PC-9 (cell line): ENCODE results near the gene ANKRD33B. TPM values are rescaled to one million over a fixed set of nuclear protein-coding genes. Genes with fewer than 3 reads are reported as not detected.

Experiments used
- BruUV-seq: library from RNA; stranded (reverse); fragments of 400-500 nt; replicated peaks from 2 replicates; lab custom pipeline; 2021; lab: Mats Ljungman, UMichigan
- CTCF ChIA-PET: fragments of 300-600 bp; sonication (Branson Sonifier 250); formaldehyde crosslinking; loops from one replicate; lab custom pipeline; 2022; ENCODE audit warnings: antibody characterized with exemption; lab: Charles Lee
- POLR2A ChIA-PET: fragments of 300-600 bp; sonication (Branson Sonifier 250); formaldehyde crosslinking; loops from one replicate; lab custom pipeline; 2022; ENCODE audit warnings: antibody characterized with exemption; ENCODE audit not compliant: unreplicated experiment; lab: Charles Lee
- DNase-seq, 2 experiments: peaks; one replicate each; pipeline versions ENCODE4 v3.0.0 to v3.0.0-alpha.2; 2015 to 2022; ENCODE audit warnings: mixed read lengths in 1 of 2
- H2AFZ ChIP-seq: fragments of 200-600 bp; sonication (generic); 2 replicates; pipeline ENCODE4 v1.8.1; 2017; ENCODE audit warnings: antibody characterized with exemption
- H3F3A ChIP-seq: fragments of 200-600 bp; sonication (generic); 2 replicates; pipeline ENCODE4 v1.8.1; 2017; ENCODE audit warnings: antibody characterized with exemption, mild to moderate bottlenecking, low read depth; ENCODE audit not compliant: insufficient read depth
- H3K27ac ChIP-seq: fragments of 200-600 bp; sonication (generic); 2 replicates; pipeline ENCODE4 v1.6.1; 2016; ENCODE audit warnings: mixed run types
- H3K27me3 ChIP-seq: fragments of 200-600 bp; sonication (generic); 2 replicates; pipeline ENCODE4 v1.6.1; 2016; ENCODE audit warnings: low read depth, mixed run types; ENCODE audit not compliant: insufficient read depth
- H3K36me3 ChIP-seq: fragments of 200-600 bp; sonication (generic); 2 replicates; pipeline ENCODE4 v1.6.1; 2016; ENCODE audit warnings: low read depth, mixed run types
- H3K4me1 ChIP-seq: fragments of 200-600 bp; sonication (generic); replicated peaks from 2 replicates; pipeline ENCODE4 v1.6.1; 2016; ENCODE audit warnings: mixed run types; ENCODE audit not compliant: insufficient read depth
- H3K4me2 ChIP-seq: fragments of 200-600 bp; sonication (generic); 2 replicates; pipeline ENCODE4 v1.6.1; 2017; ENCODE audit warnings: mixed run types
- H3K4me3 ChIP-seq: fragments of 200-600 bp; sonication (generic); 2 replicates; pipeline ENCODE4 v1.6.1; 2016; ENCODE audit warnings: mixed run types
- H3K79me2 ChIP-seq: fragments of 200-600 bp; sonication (generic); 2 replicates; pipeline ENCODE4 v1.6.1; 2017; ENCODE audit warnings: low read depth, mixed run types
- H3K9me2 ChIP-seq: fragments of 200-600 bp; sonication (generic); 2 replicates; pipeline ENCODE4 v1.8.1; 2017; ENCODE audit warnings: mild to moderate bottlenecking; ENCODE audit not compliant: insufficient read depth
- H3K9me3 ChIP-seq: fragments of 200-600 bp; sonication (generic); 2 replicates; pipeline ENCODE4 v1.8.1; 2016; ENCODE audit warnings: low read depth; ENCODE audit not compliant: insufficient read depth
- H4K20me1 ChIP-seq: fragments of 200-600 bp; sonication (generic); 2 replicates; pipeline ENCODE4 v1.8.1; 2017; ENCODE audit not compliant: insufficient read depth
- EZH2 ChIP-seq: fragments of 200-600 bp; sonication (generic); IDR thresholded peaks from 2 replicates; pipeline ENCODE4 v1.8.0; 2017; ENCODE audit warnings: antibody characterized with exemption, low read depth
- intact Hi-C: fragments of 100-400 bp; cut with micrococcal nuclease; formaldehyde crosslinking; loops from one replicate; pipeline ENCODE4 v1.10.0; 2022; ENCODE audit not compliant: unreplicated experiment
- total RNA-seq: library from RNA; stranded (reverse); gene quantifications from 2 replicates; pipeline ENCODE4 v1.2.3, GENCODE V29; 2021
- TF ChIP-seq, protein P1 (sequence below): fragments of 200-600 bp; sonication (generic); conservative IDR thresholded peaks from 2 replicates; pipeline ENCODE4 v1.6.1; 2017; ENCODE audit warnings: mixed run types, antibody characterized with exemption, mild to moderate bottlenecking, moderate library complexity

Gene ANKRD33B
- total RNA-seq, 1 experiment from 2014 or later = 32.1 TPM

DNA sequence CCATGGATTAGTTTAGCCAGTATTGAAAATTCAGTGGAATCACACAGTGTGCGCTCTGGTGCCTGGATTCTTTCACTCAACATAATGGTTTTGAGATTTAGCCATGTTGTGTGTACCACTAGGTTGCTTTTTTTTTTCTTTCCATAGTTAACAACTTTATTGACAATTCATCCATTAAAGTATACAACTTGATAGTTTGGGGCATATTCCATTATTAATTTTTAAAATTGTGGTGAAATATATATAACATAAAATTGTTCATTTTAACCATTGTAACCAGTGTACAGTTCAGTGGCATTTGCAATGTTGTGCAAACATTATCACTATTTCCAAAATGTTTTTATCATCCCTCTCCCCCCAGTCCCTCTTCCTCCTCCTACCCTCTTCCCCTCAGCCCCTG lies 35.2 kb downstream of the ANKRD33B start:
- H3K79me2 ChIP-seq = peaks cover 33% of the 10 kb centered on the region; the same call in 1 of the 2 replicates

DNA sequence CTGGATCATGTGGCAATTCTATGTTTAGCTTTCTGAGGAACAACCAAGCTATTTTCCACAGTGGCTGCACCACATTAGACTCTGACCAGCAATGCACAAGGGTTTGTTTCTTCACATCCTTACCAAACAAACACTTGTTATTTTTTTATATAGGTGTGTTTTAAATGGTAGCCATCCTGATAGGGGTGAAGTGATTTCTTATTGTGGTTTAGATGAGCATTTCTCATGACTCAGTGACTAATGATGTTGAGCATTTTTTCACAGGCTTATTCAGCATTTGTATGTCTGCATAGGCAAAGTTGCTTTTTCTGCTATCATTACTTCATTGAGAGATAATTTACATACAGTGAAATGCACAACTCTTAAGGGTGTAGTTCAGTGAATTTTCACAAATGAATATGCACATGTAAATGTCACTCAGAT lies 36.0 kb downstream of the ANKRD33B start:
- intact Hi-C loops = loop anchor here (2.0 to 5.0 kb wide), 2 partner anchors 29 to 248 kb away; partner anchors contain the start of gene MARCHF6
- ChIA-PET POLR2A (interaction anchor here (0.5 kb wide), 1 partner anchor 75 kb away, joined by 3 read pairs; no protein-coding TSS in a partner anchor), CTCF (no interaction called here)
- TF ChIP-seq EZH2 = no peak
- TF ChIP-seq, protein P1, sequence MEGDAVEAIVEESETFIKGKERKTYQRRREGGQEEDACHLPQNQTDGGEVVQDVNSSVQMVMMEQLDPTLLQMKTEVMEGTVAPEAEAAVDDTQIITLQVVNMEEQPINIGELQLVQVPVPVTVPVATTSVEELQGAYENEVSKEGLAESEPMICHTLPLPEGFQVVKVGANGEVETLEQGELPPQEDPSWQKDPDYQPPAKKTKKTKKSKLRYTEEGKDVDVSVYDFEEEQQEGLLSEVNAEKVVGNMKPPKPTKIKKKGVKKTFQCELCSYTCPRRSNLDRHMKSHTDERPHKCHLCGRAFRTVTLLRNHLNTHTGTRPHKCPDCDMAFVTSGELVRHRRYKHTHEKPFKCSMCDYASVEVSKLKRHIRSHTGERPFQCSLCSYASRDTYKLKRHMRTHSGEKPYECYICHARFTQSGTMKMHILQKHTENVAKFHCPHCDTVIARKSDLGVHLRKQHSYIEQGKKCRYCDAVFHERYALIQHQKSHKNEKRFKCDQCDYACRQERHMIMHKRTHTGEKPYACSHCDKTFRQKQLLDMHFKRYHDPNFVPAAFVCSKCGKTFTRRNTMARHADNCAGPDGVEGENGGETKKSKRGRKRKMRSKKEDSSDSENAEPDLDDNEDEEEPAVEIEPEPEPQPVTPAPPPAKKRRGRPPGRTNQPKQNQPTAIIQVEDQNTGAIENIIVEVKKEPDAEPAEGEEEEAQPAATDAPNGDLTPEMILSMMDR = no peak
- Histone ChIP-seq H3K79me2 (peaks cover 27% of the 10 kb centered on the region; the same call in 1 of the 2 replicates), H3K4me1 (peaks cover 55% of the 10 kb centered on the region), H3K9me3 (no peaks in the 10 kb centered on the region), H4K20me1 (no peaks in the 10 kb centered on the region), H3K4me2 (peak overlapping the region; percentile 8; the same call in 1 of the 2 replicates), H3K27ac (peak overlapping the region; percentile 46; the same call in 1 of the 2 replicates), H3K9me2 (no peaks in the 10 kb centered on the region), H3K27me3 (no peaks in the 10 kb centered on the region), H3K36me3 (no peaks in the 10 kb centered on the region), H3K4me3 (no peak overlapping the region), H2AFZ (no peak overlapping the region), H3F3A (peaks cover 46% of the 10 kb centered on the region)
- peak in 1 of 2 experiments; percentile 88 for DNase-seq
- no TSS peak for BruUV-seq

More for the DNA sequence above, 35.2 kb downstream of the ANKRD33B start:
- TF ChIP-seq, protein P1 = no peak
- no peak for TF ChIP-seq EZH2
- Histone ChIP-seq H3K9me2 (no peaks in the 10 kb centered on the region), H3K27ac (no peak overlapping the region), H3K4me3 (no peak overlapping the region), H3K4me2 (no peak overlapping the region), H3K36me3 (no peaks in the 10 kb centered on the region), H3K4me1 (peaks cover 63% of the 10 kb centered on the region), H3K27me3 (no peaks in the 10 kb centered on the region), H4K20me1 (no peaks in the 10 kb centered on the region), H2AFZ (no peak overlapping the region), H3K9me3 (no peaks in the 10 kb centered on the region), H3F3A (peaks cover 48% of the 10 kb centered on the region)
- no TSS peak for BruUV-seq
- CTCF ChIA-PET = no interaction called here
- POLR2A ChIA-PET = interaction anchor here (0.5 kb wide), 1 partner anchor 75 kb away, joined by 3 read pairs; no protein-coding TSS in a partner anchor
- no peak for DNase-seq
- intact Hi-C loops = loop anchor here (5.0 kb wide), 1 partner anchor 247 kb away; the partner anchor contains the start of gene MARCHF6

DNA sequence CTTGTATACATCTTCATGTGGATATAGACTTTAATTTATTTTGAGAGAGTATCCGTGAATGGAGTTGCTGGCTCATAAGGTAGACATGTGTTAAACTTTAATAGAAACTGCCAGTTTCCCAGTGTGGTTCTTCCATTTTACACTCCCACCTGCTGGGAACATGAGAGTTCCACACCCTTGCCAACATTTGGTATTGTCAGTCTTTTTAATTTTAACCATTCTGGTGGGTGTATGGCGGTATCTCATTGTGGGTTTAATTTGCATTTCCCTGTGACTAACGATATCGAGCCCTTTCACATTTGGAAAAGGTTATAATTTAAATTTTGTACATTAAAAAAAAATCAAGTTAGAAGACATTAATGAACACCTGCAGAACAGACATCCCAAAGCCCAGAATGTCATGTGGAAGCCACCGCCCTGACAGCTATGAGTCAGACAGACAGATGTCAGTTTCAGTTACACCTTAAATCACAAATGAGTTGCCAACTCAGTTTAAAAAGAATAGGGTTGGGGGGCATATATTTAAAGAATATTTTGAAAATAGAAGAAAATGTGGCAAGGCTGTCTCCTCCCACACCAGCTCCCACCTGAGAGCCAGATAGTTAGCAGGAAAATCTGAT lies 36.9 kb downstream of the ANKRD33B start:
- Histone ChIP-seq H3K27me3 (no peaks in the 10 kb centered on the region), H3K79me2 (peaks cover 24% of the 10 kb centered on the region; the same call in 1 of the 2 replicates), H3F3A (peaks cover 38% of the 10 kb centered on the region), H3K9me2 (no peaks in the 10 kb centered on the region), H3K4me1 (peaks cover 47% of the 10 kb centered on the region), H2AFZ (no peak overlapping the region), H3K4me2 (peak overlapping the region; percentile 60), H3K4me3 (peak overlapping the region; percentile 4; the same call in 1 of the 2 replicates), H4K20me1 (no peaks in the 10 kb centered on the region), H3K36me3 (no peaks in the 10 kb centered on the region), H3K27ac (peak overlapping the region; percentile 46), H3K9me3 (no peaks in the 10 kb centered on the region)
- no peak for DNase-seq
- ChIA-PET POLR2A (interaction anchor here (1.0 kb wide), 1 partner anchor 147 kb away, joined by 3 read pairs; no protein-coding TSS in a partner anchor), CTCF (interaction anchor here (0.6 to 0.7 kb wide), 4 partner anchors 26 to 701 kb away, joined by 3 to 8 read pairs (median 4); no protein-coding TSS in a partner anchor)
- BruUV-seq = no TSS peak
- intact Hi-C loops = loop anchor here (1.0 to 2.0 kb wide), 5 partner anchors 28 to 147 kb away; partner anchors contain the start of gene ANKRD33B
- no peak for TF ChIP-seq EZH2
- TF ChIP-seq, protein P1 = no peak
